HEK293 (cell line): Measurements from ENCODE around the gene C17orf50.
A peak's percentile ranks its signal among the peaks of the same experiment; 100 is the strongest.

Source experiments
- GLI2 ChIP-seq: fragments of 450-650 bp; formaldehyde crosslinking; IDR thresholded peaks from 2 replicates; pipeline ENCODE4; 2017; ENCODE audit warnings: missing biosample characterization, missing genetic modification characterization, low read depth, borderline replicate concordance
- KLF10 ChIP-seq: fragments of 450-650 bp; IDR thresholded peaks from 2 replicates; pipeline ENCODE4 v1.5.1; 2018; ENCODE audit warnings: missing biosample characterization, mild to moderate bottlenecking, missing genetic modification characterization
- RBAK ChIP-seq: fragments of 450-650 bp; formaldehyde crosslinking; IDR thresholded peaks from 2 replicates; pipeline ENCODE4 v1.5.1; 2016; ENCODE audit warnings: missing biosample characterization, missing genetic modification characterization
- SP7 ChIP-seq: fragments of 450-650 bp; formaldehyde crosslinking; IDR thresholded peaks from 2 replicates; pipeline ENCODE4 v1.5.1; 2016; ENCODE audit warnings: missing biosample characterization, missing genetic modification characterization
- TRIM28 ChIP-seq: IDR thresholded peaks from 2 replicates; pipeline ENCODE4 v1.6.1; 2011; ENCODE audit warnings: low read length, control low read depth, borderline replicate concordance
- ZBTB17 ChIP-seq: fragments of 450-650 bp; formaldehyde crosslinking; IDR thresholded peaks from 2 replicates; pipeline ENCODE4 v1.5.1; 2016; ENCODE audit warnings: missing biosample characterization, missing genetic modification characterization
- ZBTB20 ChIP-seq: fragments of 450-650 bp; formaldehyde crosslinking; IDR thresholded peaks from 2 replicates; pipeline ENCODE4 v1.5.1; 2016; ENCODE audit warnings: missing biosample characterization, missing genetic modification characterization
- ZFP37 ChIP-seq: fragments of 450-650 bp; formaldehyde crosslinking; IDR thresholded peaks from 2 replicates; pipeline ENCODE4 v1.5.1; 2016; ENCODE audit warnings: missing biosample characterization, missing genetic modification characterization
- ZNF10 ChIP-seq: fragments of 450-650 bp; formaldehyde crosslinking; IDR thresholded peaks from 2 replicates; pipeline ENCODE4 v1.5.1; 2017; ENCODE audit warnings: missing biosample characterization, missing genetic modification characterization
- ZNF133 ChIP-seq: fragments of 450-650 bp; formaldehyde crosslinking; IDR thresholded peaks from 2 replicates; pipeline ENCODE4 v1.5.1; 2016; ENCODE audit warnings: missing biosample characterization, missing genetic modification characterization
- ZNF16 ChIP-seq: fragments of 450-650 bp; formaldehyde crosslinking; IDR thresholded peaks from 2 replicates; pipeline ENCODE4 v1.5.1; 2016; ENCODE audit warnings: low read depth, missing biosample characterization, missing genetic modification characterization
- ZNF169 ChIP-seq: fragments of 450-650 bp; formaldehyde crosslinking; IDR thresholded peaks from 2 replicates; pipeline ENCODE4 v1.5.1; 2016; ENCODE audit warnings: missing biosample characterization, missing genetic modification characterization
- ZNF174 ChIP-seq: fragments of 450-650 bp; formaldehyde crosslinking; IDR thresholded peaks from 2 replicates; pipeline ENCODE4 v1.5.0; 2017; ENCODE audit warnings: missing biosample characterization, mild to moderate bottlenecking, missing genetic modification characterization
- ZNF19 ChIP-seq: fragments of 450-650 bp; formaldehyde crosslinking; IDR thresholded peaks from 2 replicates; pipeline ENCODE4; 2016; ENCODE audit warnings: missing biosample characterization, missing genetic modification characterization, low read depth
- ZNF2 ChIP-seq: fragments of 450-650 bp; formaldehyde crosslinking; IDR thresholded peaks from 2 replicates; pipeline ENCODE4 v1.5.1; 2016; ENCODE audit warnings: missing biosample characterization, missing genetic modification characterization
- ZNF23 ChIP-seq: fragments of 450-650 bp; formaldehyde crosslinking; IDR thresholded peaks from 2 replicates; pipeline ENCODE4 v1.5.1; 2016; ENCODE audit warnings: missing biosample characterization, missing genetic modification characterization, borderline replicate concordance
- ZNF248 ChIP-seq: fragments of 450-650 bp; formaldehyde crosslinking; IDR thresholded peaks from 2 replicates; pipeline ENCODE4 v1.5.1; 2017; ENCODE audit warnings: missing biosample characterization, missing genetic modification characterization
- ZNF266 ChIP-seq: fragments of 450-650 bp; formaldehyde crosslinking; IDR thresholded peaks from 2 replicates; pipeline ENCODE4 v1.5.1; 2016; ENCODE audit warnings: missing biosample characterization, missing genetic modification characterization, low read depth
- ZNF274 ChIP-seq, 2 experiments: fragments of 200-500 bp in 1 of 2; fragments of 450-650 bp in 1 of 2; sonication (Bioruptor generic) in 1 of 2; formaldehyde crosslinking in 1 of 2; IDR thresholded peaks; 2 replicates each; pipeline versions ENCODE4 v1.5.1 to v1.6.1; 2014 to 2016; ENCODE audit warnings: borderline replicate concordance in 1 of 2, inconsistent platforms in 1 of 2, low read length in 1 of 2, missing biosample characterization in 1 of 2, missing genetic modification characterization in 1 of 2
- ZNF302 ChIP-seq: fragments of 450-650 bp; formaldehyde crosslinking; IDR thresholded peaks from 2 replicates; pipeline ENCODE4 v1.5.1; 2016; ENCODE audit warnings: missing biosample characterization, missing genetic modification characterization, low read depth
- ZNF394 ChIP-seq: fragments of 450-650 bp; formaldehyde crosslinking; IDR thresholded peaks from 2 replicates; pipeline ENCODE4 v1.5.1; 2016; ENCODE audit warnings: missing biosample characterization, missing genetic modification characterization, mild to moderate bottlenecking, moderate library complexity, borderline replicate concordance
- ZNF501 ChIP-seq: fragments of 450-650 bp; formaldehyde crosslinking; IDR thresholded peaks from 2 replicates; pipeline ENCODE4 v1.5.1; 2016; ENCODE audit warnings: missing biosample characterization, missing genetic modification characterization
- ZNF544 ChIP-seq: fragments of 450-650 bp; formaldehyde crosslinking; IDR thresholded peaks from 2 replicates; pipeline ENCODE4 v1.5.0; 2017; ENCODE audit warnings: missing biosample characterization, missing genetic modification characterization
- ZNF548 ChIP-seq: fragments of 450-650 bp; formaldehyde crosslinking; IDR thresholded peaks from 2 replicates; pipeline ENCODE4 v1.5.1; 2016; ENCODE audit warnings: missing biosample characterization, missing genetic modification characterization
- ZNF560 ChIP-seq: fragments of 450-650 bp; formaldehyde crosslinking; IDR thresholded peaks from 2 replicates; pipeline ENCODE4 v1.5.1; 2017; ENCODE audit warnings: missing biosample characterization, missing genetic modification characterization, borderline replicate concordance
- ZNF561 ChIP-seq: fragments of 450-650 bp; IDR thresholded peaks from 2 replicates; pipeline ENCODE4 v1.5.1; 2018; ENCODE audit warnings: missing biosample characterization, missing genetic modification characterization, borderline replicate concordance
- ZNF571 ChIP-seq: fragments of 450-650 bp; formaldehyde crosslinking; IDR thresholded peaks from 2 replicates; pipeline ENCODE4 v1.5.0; 2017; ENCODE audit warnings: missing biosample characterization, missing genetic modification characterization
- ZNF621 ChIP-seq: fragments of 450-650 bp; formaldehyde crosslinking; IDR thresholded peaks from 2 replicates; pipeline ENCODE4 v1.5.1; 2017; ENCODE audit warnings: missing biosample characterization, missing genetic modification characterization
- ZNF660 ChIP-seq: fragments of 450-650 bp; IDR thresholded peaks from 2 replicates; pipeline ENCODE4 v1.5.1; 2018; ENCODE audit warnings: missing biosample characterization, mild to moderate bottlenecking, missing genetic modification characterization
- ZNF677 ChIP-seq: fragments of 450-650 bp; IDR thresholded peaks from 2 replicates; pipeline ENCODE4 v1.5.0; 2018; ENCODE audit warnings: missing biosample characterization, mild to moderate bottlenecking, missing genetic modification characterization, moderate library complexity
- ZNF701 ChIP-seq: fragments of 450-650 bp; formaldehyde crosslinking; IDR thresholded peaks from 2 replicates; pipeline ENCODE4 v1.5.1; 2016; ENCODE audit warnings: missing biosample characterization, missing genetic modification characterization
- ZNF791 ChIP-seq: fragments of 450-650 bp; formaldehyde crosslinking; IDR thresholded peaks from 2 replicates; pipeline ENCODE4 v1.5.1; 2016; ENCODE audit warnings: missing biosample characterization, missing genetic modification characterization
- ZNF843 ChIP-seq: fragments of 450-650 bp; formaldehyde crosslinking; IDR thresholded peaks from 2 replicates; pipeline ENCODE4 v1.5.1; 2016; ENCODE audit warnings: missing biosample characterization, missing genetic modification characterization
- TF ChIP-seq, protein P1 (sequence below): fragments of 450-650 bp; formaldehyde crosslinking; IDR thresholded peaks from 2 replicates; pipeline ENCODE4 v1.5.1; 2017; ENCODE audit warnings: missing biosample characterization, missing genetic modification characterization
- TF ChIP-seq, protein P2 (sequence below): fragments of 450-650 bp; formaldehyde crosslinking; IDR thresholded peaks from 2 replicates; pipeline ENCODE4 v1.5.1; 2016; ENCODE audit warnings: missing biosample characterization, missing genetic modification characterization
- TF ChIP-seq, protein P3 (sequence below): fragments of 450-650 bp; formaldehyde crosslinking; IDR thresholded peaks from 2 replicates; pipeline ENCODE4 v1.5.1; 2017; ENCODE audit warnings: missing biosample characterization, mild to moderate bottlenecking, missing genetic modification characterization, moderate library complexity
- TF ChIP-seq, protein P4 (sequence below): fragments of 450-650 bp; formaldehyde crosslinking; IDR thresholded peaks from 2 replicates; pipeline ENCODE4 v1.5.1; 2016; ENCODE audit warnings: missing biosample characterization, missing genetic modification characterization

C17orf50 gene

DNA sequence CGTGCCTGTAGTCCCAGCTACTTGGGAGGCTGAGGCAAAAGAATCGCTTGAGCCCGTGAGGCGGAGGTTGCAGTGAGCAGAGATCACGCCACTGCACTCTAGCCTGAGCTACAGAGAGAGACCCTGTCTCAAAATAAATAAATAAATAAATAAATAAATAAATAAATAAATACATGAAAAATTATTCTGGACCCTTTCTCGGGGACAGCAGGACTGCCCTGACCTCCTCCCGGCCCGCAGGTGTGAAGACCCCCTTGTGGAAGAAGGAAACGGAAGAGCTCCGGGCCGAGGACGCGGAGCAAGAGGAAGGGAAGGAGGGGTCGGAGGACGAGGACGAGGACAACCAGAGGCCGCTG lies 3.1 kb downstream of the C17orf50 start (continued):
- TF ChIP-seq ZNF621 (no peak), SP7 (tag by site-specific recombination) (no peak), ZNF544 (tag by site-specific recombination) (no peak), ZNF548 (tag by site-specific recombination) (no peak), ZNF560 (tag by site-specific recombination) (peak; percentile 91), ZNF174 (no peak), ZBTB20 (no peak), ZNF791 (tag by site-specific recombination) (peak; percentile 73; the same call in 1 of the 2 replicates), ZBTB17 (tag by site-specific recombination) (no peak), KLF10 (no peak), ZNF248 (tag by site-specific recombination) (no peak), ZNF19 (peak; percentile 80; the same call in 1 of the 2 replicates), ZNF501 (tag by site-specific recombination) (no peak; the same call in 1 of the 2 replicates), ZNF16 (tag by site-specific recombination) (peak; percentile 30; the same call in 1 of the 2 replicates), ZNF571 (tag by site-specific recombination) (no peak), ZFP37 (tag by site-specific recombination) (peak; percentile 88), ZNF133 (tag by site-specific recombination) (no peak), ZNF169 (tag by site-specific recombination) (no peak), TRIM28 (no peak), ZNF677 (tag by site-specific recombination) (no peak), ZNF561 (tag by site-specific recombination) (no peak), ZNF2 (tag by site-specific recombination) (no peak), ZNF701 (tag by site-specific recombination) (no peak), ZNF10 (no peak), ZNF274 (IDR thresholded peaks at IDR 0.05; ENCODE audit: low read length) (no peak), ZNF274 (tag by site-specific recombination; IDR thresholded peaks at IDR 0.05; ENCODE audit: borderline replicate concordance) (peak; percentile 32; the same call in 1 of the 2 replicates), ZNF266 (tag by site-specific recombination) (peak; percentile 97), ZNF843 (tag by site-specific recombination) (no peak), ZNF394 (peak; percentile 99), RBAK (0 out of 2 replicates have a peak, but pooled peaks have one; percentile 75), ZNF302 (tag by site-specific recombination) (no peak), ZNF660 (tag by site-specific recombination) (no peak), GLI2 (tag by site-specific recombination) (peak; percentile 36; the same call in 1 of the 2 replicates), ZNF23 (tag by site-specific recombination) (no peak)
- TF ChIP-seq, protein P1, sequence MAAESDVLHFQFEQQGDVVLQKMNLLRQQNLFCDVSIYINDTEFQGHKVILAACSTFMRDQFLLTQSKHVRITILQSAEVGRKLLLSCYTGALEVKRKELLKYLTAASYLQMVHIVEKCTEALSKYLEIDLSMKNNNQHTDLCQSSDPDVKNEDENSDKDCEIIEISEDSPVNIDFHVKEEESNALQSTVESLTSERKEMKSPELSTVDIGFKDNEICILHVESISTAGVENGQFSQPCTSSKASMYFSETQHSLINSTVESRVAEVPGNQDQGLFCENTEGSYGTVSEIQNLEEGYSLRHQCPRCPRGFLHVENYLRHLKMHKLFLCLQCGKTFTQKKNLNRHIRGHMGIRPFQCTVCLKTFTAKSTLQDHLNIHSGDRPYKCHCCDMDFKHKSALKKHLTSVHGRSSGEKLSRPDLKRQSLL (tag by site-specific recombination) = no peak
- TF ChIP-seq, protein P2, sequence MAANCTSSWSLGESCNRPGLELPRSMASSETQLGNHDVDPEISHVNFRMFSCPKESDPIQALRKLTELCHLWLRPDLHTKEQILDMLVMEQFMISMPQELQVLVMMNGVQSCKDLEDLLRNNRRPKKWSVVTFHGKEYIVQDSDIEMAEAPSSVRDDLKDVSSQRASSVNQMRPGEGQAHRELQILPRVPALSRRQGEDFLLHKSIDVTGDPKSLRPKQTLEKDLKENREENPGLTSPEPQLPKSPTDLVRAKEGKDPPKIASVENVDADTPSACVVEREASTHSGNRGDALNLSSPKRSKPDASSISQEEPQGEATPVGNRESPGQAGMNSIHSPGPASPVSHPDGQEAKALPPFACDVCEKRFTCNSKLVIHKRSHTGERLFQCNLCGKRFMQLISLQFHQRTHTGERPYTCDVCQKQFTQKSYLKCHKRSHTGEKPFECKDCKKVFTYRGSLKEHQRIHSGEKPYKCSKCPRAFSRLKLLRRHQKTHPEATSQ (tag by site-specific recombination) = no peak
- TF ChIP-seq, protein P3, sequence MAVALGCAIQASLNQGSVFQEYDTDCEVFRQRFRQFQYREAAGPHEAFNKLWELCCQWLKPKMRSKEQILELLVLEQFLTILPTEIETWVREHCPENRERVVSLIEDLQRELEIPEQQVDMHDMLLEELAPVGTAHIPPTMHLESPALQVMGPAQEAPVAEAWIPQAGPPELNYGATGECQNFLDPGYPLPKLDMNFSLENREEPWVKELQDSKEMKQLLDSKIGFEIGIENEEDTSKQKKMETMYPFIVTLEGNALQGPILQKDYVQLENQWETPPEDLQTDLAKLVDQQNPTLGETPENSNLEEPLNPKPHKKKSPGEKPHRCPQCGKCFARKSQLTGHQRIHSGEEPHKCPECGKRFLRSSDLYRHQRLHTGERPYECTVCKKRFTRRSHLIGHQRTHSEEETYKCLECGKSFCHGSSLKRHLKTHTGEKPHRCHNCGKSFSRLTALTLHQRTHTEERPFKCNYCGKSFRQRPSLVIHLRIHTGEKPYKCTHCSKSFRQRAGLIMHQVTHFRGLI (tag by site-specific recombination) = no peak
- TF ChIP-seq, protein P4, sequence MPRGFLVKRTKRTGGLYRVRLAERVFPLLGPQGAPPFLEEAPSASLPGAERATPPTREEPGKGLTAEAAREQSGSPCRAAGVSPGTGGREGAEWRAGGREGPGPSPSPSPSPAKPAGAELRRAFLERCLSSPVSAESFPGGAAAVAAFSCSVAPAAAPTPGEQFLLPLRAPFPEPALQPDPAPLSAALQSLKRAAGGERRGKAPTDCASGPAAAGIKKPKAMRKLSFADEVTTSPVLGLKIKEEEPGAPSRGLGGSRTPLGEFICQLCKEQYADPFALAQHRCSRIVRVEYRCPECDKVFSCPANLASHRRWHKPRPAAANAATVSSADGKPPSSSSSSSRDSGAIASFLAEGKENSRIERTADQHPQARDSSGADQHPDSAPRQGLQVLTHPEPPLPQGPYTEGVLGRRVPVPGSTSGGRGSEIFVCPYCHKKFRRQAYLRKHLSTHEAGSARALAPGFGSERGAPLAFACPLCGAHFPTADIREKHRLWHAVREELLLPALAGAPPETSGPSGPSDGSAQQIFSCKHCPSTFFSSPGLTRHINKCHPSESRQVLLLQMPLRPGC = no peak
